ENCODE measurements around the gene TBC1D22B.

TBC1D22B gene

GRCh38 chr6:37353761-37354525 lies 96.4 kb downstream of the TBC1D22B start, which contains the start of gene RNF8:
Gene RNF8 (plus strand): TSS chr6:37353983. CDS start chr6:37354165, 182 bp downstream.
- Histone ChIP-seq H3K36me3 (ENCODE audit: insufficient read depth, low read length) (no peaks in the 10 kb centered on the region), H3K4me3 (ENCODE audit: low read length) (peak within 1 kb of the TSS; percentile 89), H3K27me3 (ENCODE audit: control insufficient read depth, insufficient read depth, low read length) (no peaks in the 10 kb centered on the region), H3K9me3 (replicated peaks; ENCODE audit: low read length) (no peaks in the 10 kb centered on the region), H3K4me2 (ENCODE audit: low read length) (peak within 1 kb of the TSS; percentile 82), H3K9ac (ENCODE audit: low read depth, low read length) (peak within 1 kb of the TSS; percentile 90), H3K4me1 (ENCODE audit: control insufficient read depth, insufficient read depth, low read length) (peaks cover 6% of the 10 kb centered on the region)

DNA sequence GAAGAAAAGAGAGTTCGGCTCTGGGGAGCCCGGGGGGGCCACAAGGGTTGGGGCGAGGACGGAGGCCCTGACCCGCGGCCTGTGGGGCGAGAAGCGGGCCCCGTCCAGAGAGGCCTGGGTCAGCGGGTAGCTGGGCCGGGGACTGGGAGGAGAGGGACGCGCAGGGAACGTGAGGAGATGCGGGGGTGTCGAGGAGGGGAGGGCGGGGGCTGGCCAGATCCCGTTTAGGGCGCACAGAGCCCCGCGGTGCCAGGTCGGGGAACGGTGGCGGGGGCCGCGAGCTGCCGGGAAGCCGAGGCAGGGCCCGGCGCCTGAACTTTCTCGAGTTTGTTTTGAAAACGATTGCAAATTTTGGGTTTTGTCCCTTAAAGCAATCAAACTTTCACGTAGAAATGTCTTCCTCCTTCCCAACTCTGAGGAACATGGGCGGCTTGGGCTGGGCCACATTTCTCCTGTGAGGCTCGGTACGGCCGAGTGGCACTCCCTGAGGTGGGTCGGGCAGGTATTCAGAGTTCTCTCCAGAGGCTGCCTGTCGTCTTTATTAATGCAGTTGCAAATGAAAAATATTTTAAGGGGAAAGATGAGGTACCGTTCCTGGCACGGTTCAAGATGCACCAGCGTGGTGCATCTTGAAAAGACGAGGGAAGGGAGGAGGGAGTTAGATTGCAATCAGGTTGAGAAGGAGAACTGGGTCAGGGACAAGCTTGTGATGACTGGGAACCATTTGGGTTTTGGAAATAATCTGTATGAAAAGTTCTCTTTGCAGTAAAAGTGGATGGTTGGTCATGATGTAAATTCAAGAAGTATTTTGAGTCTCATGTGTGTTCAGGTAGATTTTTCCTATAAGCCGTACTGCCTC lies 97.2 kb downstream of the TBC1D22B start:
- H3K4me3 ChIP-seq (ENCODE audit: low read length) = peak overlapping the region; percentile 89

DNA sequence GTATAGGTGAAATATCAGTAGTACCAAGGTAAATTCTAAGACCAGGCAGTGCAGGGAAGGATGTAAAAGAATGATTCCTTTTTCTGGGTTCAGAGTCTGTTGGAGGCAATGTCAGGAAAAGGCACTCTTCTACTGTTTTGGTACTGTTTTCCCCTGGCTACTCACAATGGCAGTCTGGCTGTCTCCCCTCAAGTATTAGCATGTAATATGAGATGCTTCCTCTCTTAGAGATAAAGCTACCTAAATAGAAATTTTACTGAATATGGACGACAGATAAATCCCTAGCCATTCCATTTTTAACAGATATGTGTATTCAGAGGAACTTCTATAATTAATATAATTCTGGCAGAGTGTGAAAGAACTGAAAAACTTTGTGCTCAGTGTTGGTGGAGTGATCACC lies 99.7 kb downstream of the TBC1D22B start:
- Histone ChIP-seq H3K4me2 (ENCODE audit: low read length) (no peak overlapping the region), H3K4me1 (ENCODE audit: control insufficient read depth, insufficient read depth, low read length) (peaks cover 6% of the 10 kb centered on the region), H3K9me3 (replicated peaks; ENCODE audit: low read length) (no peaks in the 10 kb centered on the region), H3K36me3 (ENCODE audit: insufficient read depth, low read length) (peaks cover 13% of the 10 kb centered on the region), H3K27me3 (ENCODE audit: control insufficient read depth, insufficient read depth, low read length) (no peaks in the 10 kb centered on the region), H3K9ac (ENCODE audit: low read depth, low read length) (no peak overlapping the region), H3K4me3 (ENCODE audit: low read length) (no peak overlapping the region)

More for the DNA sequence above, 97.2 kb downstream of the TBC1D22B start:
- no peaks in the 10 kb centered on the region for H3K36me3 ChIP-seq (ENCODE audit: insufficient read depth, low read length)
- peak overlapping the region; percentile 82 for H3K4me2 ChIP-seq (ENCODE audit: low read length)
- peaks cover 6% of the 10 kb centered on the region for H3K4me1 ChIP-seq (ENCODE audit: control insufficient read depth, insufficient read depth, low read length)
- H3K27me3 ChIP-seq (ENCODE audit: control insufficient read depth, insufficient read depth, low read length) = no peaks in the 10 kb centered on the region
- H3K9me3 ChIP-seq (replicated peaks; ENCODE audit: low read length) = no peaks in the 10 kb centered on the region
- peak overlapping the region; percentile 90 for H3K9ac ChIP-seq (ENCODE audit: low read depth, low read length)

GRCh38 chr6:37357860-37358259 lies 100.3 kb downstream of the TBC1D22B start:
- Histone ChIP-seq H3K4me2 (ENCODE audit: low read length) (no peak overlapping the region), H3K4me1 (ENCODE audit: control insufficient read depth, insufficient read depth, low read length) (peaks cover 6% of the 10 kb centered on the region), H3K27me3 (ENCODE audit: control insufficient read depth, insufficient read depth, low read length) (no peaks in the 10 kb centered on the region), H3K36me3 (ENCODE audit: insufficient read depth, low read length) (peaks cover 14% of the 10 kb centered on the region), H3K9me3 (replicated peaks; ENCODE audit: low read length) (no peaks in the 10 kb centered on the region), H3K4me3 (ENCODE audit: low read length) (no peak overlapping the region), H3K9ac (ENCODE audit: low read depth, low read length) (no peak overlapping the region)

DNA sequence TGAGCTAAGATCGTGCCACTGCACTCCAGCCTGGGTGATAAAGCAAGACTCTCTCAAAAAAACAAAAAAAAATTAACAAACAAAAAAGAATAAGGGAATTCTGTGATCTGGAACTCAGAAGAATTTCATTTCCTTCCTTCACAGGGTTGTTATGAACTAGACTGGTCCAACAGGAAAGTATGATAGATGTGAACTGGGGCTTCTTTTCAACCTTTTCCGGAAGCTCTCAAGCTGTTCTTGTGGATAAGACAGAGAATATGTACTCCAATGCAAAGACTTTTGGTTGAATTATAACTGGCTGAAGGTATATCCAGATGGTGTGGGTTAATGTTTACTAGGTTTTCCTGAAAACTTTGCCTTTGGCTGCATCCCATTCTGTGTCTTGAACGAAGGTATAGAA lies 101.5 kb downstream of the TBC1D22B start:
- Histone ChIP-seq H3K9ac (ENCODE audit: low read depth, low read length) (no peak overlapping the region), H3K9me3 (replicated peaks; ENCODE audit: low read length) (no peaks in the 10 kb centered on the region), H3K36me3 (ENCODE audit: insufficient read depth, low read length) (peaks cover 21% of the 10 kb centered on the region), H3K4me3 (ENCODE audit: low read length) (no peak overlapping the region), H3K27me3 (ENCODE audit: control insufficient read depth, insufficient read depth, low read length) (no peaks in the 10 kb centered on the region), H3K4me1 (ENCODE audit: control insufficient read depth, insufficient read depth, low read length) (peaks cover 6% of the 10 kb centered on the region), H3K4me2 (ENCODE audit: low read length) (no peak overlapping the region)

DNA sequence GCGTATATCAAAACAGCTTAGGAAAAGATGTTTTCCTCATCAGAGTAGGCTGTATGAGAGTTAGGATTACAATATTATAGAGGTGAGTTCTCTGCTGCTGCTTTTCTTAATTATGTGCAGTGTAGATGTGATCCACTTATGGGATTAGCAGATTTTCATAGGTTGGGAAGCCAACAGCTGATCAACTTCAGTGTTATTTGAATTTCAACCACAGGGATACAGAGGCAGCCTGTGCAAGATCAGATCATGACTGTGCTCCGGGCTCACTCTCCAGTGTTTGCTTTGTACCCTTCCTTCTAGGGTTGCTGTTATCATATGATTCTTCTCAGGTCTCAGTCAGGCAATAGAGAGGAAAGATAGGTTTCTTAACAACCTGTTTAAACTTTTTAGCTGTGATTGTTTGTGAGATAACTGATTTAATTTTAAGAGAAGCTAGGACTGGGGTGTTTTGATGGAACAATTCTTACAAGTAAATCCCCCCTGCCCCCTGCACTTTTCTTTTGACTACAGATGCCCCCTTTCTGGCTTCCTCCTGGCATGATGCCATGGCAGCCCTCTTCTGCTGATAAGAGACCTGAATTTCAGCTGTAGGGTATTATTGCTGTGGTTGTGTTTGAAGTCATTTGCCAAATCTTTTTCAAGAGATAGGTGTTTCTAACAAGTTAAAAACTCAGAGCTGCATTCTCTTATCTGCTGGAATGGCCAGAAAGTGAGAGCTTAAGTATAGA lies 104.7 kb downstream of the TBC1D22B start:
- Histone ChIP-seq H3K4me3 (ENCODE audit: low read length) (no peak overlapping the region), H3K4me2 (ENCODE audit: low read length) (no peak overlapping the region), H3K36me3 (ENCODE audit: insufficient read depth, low read length) (peaks cover 21% of the 10 kb centered on the region), H3K9ac (ENCODE audit: low read depth, low read length) (no peak overlapping the region), H3K4me1 (ENCODE audit: control insufficient read depth, insufficient read depth, low read length) (peaks cover 7% of the 10 kb centered on the region), H3K9me3 (replicated peaks; ENCODE audit: low read length) (no peaks in the 10 kb centered on the region), H3K27me3 (ENCODE audit: control insufficient read depth, insufficient read depth, low read length) (no peaks in the 10 kb centered on the region)

- H3K4me1 ChIP-seq (ENCODE audit: control insufficient read depth, insufficient read depth, low read length) = peaks cover 14% of the 10 kb centered on the region
- H3K36me3 ChIP-seq (ENCODE audit: insufficient read depth, low read length) = peaks cover 37% of the 10 kb centered on the region
- no peaks in the 10 kb centered on the region for H3K9me3 ChIP-seq (replicated peaks; ENCODE audit: low read length)
- H3K27me3 ChIP-seq (ENCODE audit: control insufficient read depth, insufficient read depth, low read length) = no peaks in the 10 kb centered on the region
- H3K4me3 ChIP-seq (ENCODE audit: low read length) = no peak overlapping the region
- H3K4me2 ChIP-seq (ENCODE audit: low read length) = no peak overlapping the region
- no peak overlapping the region for H3K9ac ChIP-seq (ENCODE audit: low read depth, low read length)
These were observed 108.2 kb downstream of the TBC1D22B start for GRCh38 chr6:37365791-37366190.

DNA sequence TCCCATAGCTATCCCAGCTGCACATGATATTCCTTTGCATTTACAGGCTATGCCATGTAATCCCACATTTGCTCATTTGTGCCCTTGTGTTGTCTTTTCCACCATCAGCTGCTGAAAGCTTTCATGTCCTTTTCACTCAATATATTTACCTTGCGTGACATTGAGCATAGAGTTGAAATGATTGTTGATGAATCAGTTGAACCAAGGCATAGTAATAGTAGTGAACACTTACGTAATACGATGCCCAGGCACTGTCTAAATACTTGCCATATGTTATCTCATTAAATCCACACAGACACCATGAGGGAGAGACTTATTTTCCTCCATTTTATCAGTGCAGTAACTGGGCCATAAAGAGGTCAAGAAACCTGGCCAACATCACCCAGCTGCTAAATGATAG lies 109.3 kb downstream of the TBC1D22B start:
- Histone ChIP-seq H3K9me3 (replicated peaks; ENCODE audit: low read length) (no peaks in the 10 kb centered on the region), H3K36me3 (ENCODE audit: insufficient read depth, low read length) (peaks cover 37% of the 10 kb centered on the region), H3K4me1 (ENCODE audit: control insufficient read depth, insufficient read depth, low read length) (peaks cover 14% of the 10 kb centered on the region), H3K27me3 (ENCODE audit: control insufficient read depth, insufficient read depth, low read length) (no peaks in the 10 kb centered on the region), H3K4me3 (ENCODE audit: low read length) (no peak overlapping the region), H3K9ac (ENCODE audit: low read depth, low read length) (no peak overlapping the region), H3K4me2 (ENCODE audit: low read length) (no peak overlapping the region)

DNA sequence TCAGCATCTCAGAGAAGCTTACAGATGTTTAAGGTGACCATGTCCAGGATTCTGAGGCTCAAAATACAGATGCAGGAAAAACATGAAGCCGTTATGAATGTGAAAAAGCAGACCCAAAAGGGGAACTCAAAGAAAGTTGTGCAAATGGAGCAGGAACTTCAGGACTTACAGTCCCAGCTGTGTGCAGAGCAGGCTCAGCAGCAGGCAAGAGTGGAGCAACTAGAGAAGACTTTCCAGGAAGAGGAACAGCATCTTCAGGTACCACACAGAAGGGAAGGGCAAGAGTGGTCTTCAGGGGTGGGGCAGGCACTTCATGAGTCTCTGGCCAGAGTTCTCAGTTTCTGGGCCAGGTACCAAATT lies 111.4 kb downstream of the TBC1D22B start:
- no peak overlapping the region for H3K4me2 ChIP-seq (ENCODE audit: low read length)
- H3K4me3 ChIP-seq (ENCODE audit: low read length) = no peak overlapping the region
- peaks cover 29% of the 10 kb centered on the region for H3K36me3 ChIP-seq (ENCODE audit: insufficient read depth, low read length)

DNA sequence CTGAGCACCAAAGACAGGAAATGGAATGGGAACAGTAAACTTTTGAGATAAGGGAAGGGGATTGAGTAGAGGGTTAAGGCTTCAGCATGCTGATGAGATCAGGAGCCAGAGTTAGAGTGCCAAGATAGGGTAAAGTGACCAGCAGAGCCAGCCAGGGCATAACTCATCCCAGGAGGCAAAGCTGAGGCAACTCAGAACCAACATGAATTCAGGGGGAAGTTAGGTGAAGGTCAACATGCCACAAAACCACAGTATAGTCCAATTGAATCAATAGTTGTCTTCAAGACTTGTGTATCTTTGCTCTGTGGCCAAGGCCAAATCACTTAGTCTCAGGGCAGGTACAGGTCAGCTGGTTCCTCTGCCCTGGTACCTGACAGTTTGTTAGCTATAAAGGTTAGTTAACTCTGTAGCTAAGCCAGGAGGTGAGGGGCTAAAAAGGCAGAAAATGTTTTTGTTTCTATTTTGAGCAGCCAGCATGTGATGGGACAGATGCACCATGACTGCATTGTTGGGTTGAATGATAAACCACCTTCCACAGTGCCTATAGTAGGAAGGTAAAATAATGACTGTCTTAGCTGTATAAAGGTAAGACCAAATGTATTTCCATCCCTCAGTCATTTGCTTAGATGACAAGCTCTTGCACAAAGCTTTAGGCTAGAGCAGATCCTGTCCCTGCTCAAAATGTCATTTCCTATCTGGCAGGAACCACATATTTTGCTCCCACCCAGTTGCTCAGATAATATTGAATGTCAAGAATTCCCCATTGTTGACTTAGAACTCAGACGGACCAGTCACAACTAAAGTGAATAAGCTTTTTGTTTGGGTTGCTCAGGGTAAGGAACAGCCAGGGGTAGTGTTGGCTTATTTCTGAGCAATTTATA lies 112.0 kb downstream of the TBC1D22B start:
- H3K9me3 ChIP-seq (replicated peaks; ENCODE audit: low read length) = no peaks in the 10 kb centered on the region
- H3K36me3 ChIP-seq (ENCODE audit: insufficient read depth, low read length) = peaks cover 33% of the 10 kb centered on the region
- no peaks in the 10 kb centered on the region for H3K27me3 ChIP-seq (ENCODE audit: control insufficient read depth, insufficient read depth, low read length)
- no peak overlapping the region for H3K9ac ChIP-seq (ENCODE audit: low read depth, low read length)
- no peak overlapping the region for H3K4me2 ChIP-seq (ENCODE audit: low read length)
- H3K4me1 ChIP-seq (ENCODE audit: control insufficient read depth, insufficient read depth, low read length) = peaks cover 14% of the 10 kb centered on the region
- no peak overlapping the region for H3K4me3 ChIP-seq (ENCODE audit: low read length)

More for the DNA sequence above, 111.4 kb downstream of the TBC1D22B start:
- H3K9ac ChIP-seq (ENCODE audit: low read depth, low read length) = no peak overlapping the region
- no peaks in the 10 kb centered on the region for H3K9me3 ChIP-seq (replicated peaks; ENCODE audit: low read length)
- H3K4me1 ChIP-seq (ENCODE audit: control insufficient read depth, insufficient read depth, low read length) = peaks cover 14% of the 10 kb centered on the region
- no peaks in the 10 kb centered on the region for H3K27me3 ChIP-seq (ENCODE audit: control insufficient read depth, insufficient read depth, low read length)

Measured in skeletal muscle satellite cell (primary cell).